WI38 (cell line): Measurements from ENCODE around the gene PPM1J.
A peak's percentile ranks its signal among the peaks of the same experiment; 100 is the strongest.

Source experiments
- H3K4me3 ChIP-seq: 2 replicates; pipeline ENCODE4 v1.5.1; 2011; ENCODE audit warnings: low read depth, mild to moderate bottlenecking, control low read depth, low read length
- TF ChIP-seq, protein P1 (sequence below): IDR thresholded peaks from 2 replicates; pipeline ENCODE4 v1.5.1; 2012; ENCODE audit warnings: low read depth, mild to moderate bottlenecking, control low read depth, low read length

Gene PPM1J

DNA sequence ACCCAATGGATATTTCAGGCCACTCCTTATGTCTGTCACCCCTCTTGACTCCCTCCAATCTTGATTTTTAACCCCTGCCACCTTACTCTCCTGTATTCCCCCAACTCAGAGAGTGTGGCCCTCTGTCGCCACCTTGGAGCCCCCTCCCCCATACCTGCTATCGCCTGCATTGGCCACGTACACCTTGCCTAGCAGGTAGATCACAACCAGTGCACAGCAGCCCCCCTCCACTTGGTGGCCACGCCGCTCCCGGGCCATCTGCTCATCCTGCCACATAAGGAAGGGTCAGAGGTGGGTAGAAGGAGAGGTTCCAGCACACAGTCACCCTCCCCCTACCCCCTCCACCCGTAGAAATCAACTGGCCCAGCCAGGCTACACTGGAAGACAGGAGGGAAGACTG is 2.9 kb downstream of the PPM1J start:
- TF ChIP-seq, protein P1, sequence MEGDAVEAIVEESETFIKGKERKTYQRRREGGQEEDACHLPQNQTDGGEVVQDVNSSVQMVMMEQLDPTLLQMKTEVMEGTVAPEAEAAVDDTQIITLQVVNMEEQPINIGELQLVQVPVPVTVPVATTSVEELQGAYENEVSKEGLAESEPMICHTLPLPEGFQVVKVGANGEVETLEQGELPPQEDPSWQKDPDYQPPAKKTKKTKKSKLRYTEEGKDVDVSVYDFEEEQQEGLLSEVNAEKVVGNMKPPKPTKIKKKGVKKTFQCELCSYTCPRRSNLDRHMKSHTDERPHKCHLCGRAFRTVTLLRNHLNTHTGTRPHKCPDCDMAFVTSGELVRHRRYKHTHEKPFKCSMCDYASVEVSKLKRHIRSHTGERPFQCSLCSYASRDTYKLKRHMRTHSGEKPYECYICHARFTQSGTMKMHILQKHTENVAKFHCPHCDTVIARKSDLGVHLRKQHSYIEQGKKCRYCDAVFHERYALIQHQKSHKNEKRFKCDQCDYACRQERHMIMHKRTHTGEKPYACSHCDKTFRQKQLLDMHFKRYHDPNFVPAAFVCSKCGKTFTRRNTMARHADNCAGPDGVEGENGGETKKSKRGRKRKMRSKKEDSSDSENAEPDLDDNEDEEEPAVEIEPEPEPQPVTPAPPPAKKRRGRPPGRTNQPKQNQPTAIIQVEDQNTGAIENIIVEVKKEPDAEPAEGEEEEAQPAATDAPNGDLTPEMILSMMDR: no peak

DNA sequence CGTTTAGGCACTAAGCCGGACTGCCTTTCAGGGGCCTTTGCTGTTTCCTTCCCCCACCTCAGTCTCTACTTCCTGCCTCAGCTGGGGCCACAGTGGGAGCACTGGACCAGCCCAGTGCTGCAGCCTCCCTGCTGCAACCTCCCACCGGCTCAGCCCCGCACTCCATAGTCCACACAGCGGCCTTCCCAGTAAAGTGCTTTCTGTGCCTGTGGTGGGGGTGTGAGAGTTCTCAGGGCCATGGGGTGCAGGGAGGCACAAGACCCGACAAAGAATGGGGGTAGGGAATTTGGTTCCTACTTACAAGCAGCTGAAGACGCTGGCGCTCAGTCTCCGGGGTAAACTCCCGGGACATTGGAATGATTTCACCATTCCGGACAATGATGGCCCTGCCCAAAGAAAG is 3.5 kb downstream of the PPM1J start:
- TF ChIP-seq, protein P1: no peak
- H3K4me3 ChIP-seq: no peak overlapping the region

More for the DNA sequence above, 2.9 kb downstream of the PPM1J start:
- H3K4me3 ChIP-seq: no peak overlapping the region

DNA sequence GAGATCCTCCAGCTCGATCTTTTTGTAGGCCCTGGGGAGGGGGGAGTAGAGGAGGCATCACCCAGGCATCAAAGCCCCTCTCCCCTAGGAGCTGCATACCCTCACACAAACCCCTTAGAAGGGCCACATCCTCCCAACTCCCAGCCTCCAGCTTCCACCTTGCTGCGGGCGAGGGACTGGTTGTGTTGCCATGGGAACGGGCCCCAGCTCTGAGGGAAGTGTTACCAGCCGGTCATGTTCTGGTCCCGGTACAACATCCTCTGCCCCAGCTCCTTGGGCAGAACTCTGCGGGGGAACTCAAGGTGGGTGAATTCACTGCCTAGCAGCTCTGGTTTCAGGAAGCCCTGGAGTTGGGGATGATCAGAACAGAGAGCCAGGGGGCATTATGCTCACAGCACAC is 4.1 kb downstream of the PPM1J start:
- no peak overlapping the region for H3K4me3 ChIP-seq
- TF ChIP-seq, protein P1: no peak

DNA sequence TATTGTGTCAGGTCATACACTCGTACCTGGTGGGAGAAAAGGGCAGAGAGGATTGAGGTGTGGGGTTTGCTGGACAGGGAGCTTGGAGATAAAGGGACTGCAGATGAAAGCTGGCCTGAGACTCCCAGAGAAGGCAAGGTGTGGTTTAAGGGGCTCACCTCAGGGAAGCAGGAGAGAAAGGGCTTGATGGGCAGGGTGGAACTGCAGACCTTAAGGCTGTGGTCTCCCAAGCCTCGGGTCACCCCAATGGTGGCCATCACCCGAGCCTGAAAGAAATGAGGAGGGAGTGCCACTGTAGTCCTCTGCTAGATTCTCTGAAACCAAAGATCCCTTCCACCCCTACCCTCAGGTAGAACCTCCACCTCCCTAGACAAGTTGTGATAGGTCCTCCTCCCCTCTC is 4.5 kb downstream of the PPM1J start:
- no peak overlapping the region for H3K4me3 ChIP-seq
- TF ChIP-seq, protein P1: no peak

DNA sequence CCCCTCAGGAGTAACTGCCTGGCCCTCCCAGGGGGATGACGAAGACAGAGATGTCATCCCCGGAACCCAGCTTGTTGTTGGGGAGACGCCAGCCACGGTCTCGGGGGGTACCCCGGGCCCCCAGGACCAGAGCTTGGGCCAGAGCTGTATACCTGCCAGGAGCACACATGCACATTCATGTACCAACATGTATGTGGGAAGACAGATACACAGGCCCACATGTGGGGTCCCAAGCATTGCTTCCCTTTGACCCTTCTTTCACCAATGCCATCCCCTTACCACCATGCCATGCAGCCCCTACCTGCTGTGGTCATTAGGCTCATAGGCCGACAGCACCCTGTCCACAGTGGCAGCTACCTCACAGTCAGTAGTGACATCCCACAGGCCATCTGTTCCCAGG is 5.0 kb downstream of the PPM1J start:
- TF ChIP-seq, protein P1: no peak
- H3K4me3 ChIP-seq: no peak overlapping the region

DNA sequence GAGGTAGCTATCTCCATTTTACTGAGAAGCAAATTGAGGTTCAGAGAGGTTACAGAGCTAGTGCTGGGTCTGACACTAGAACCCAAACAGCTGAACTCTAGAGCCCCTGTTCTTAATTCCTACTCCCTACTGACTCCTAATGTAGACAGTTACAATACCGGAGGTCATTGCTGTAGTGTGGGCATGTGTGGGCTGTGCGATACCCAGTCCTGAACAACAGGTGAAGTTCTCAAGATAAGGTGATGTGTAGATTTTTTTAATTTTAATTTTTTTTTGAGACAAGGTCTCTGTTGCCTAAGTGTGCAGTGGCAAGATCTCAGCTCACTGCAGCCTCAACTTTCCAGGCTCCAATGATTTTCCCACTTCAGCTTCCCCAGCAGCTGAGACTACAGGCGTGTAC is 6.6 kb downstream of the PPM1J start:
- TF ChIP-seq, protein P1: no peak
- no peak overlapping the region for H3K4me3 ChIP-seq

DNA sequence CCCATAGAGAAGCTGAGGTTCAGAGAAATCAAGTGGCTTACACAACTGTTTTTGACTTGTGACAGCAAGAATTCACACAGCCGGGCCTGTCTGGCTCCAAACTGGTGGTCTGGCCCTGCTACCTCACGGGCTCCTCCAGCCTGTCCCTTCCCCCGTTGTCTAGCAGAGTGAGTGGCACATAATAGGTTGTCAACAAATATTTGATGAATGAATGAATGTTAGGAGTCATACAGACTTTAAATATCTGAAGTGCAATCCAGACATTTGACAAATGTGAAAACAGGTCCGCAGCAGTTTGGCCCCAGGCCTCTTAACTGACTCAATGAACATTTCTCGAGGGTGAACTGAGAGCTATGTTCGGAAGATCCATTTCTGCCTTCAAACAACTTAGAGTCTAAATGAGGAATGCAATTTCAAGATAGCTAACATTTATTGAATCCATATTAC is 7.1 kb downstream of the PPM1J start:
- TF ChIP-seq, protein P1: no peak
- peak overlapping the region; percentile 96; the same call in 1 of the 2 replicates for H3K4me3 ChIP-seq
